T follicular helper cell (primary cell): ENCODE results near the gene CELSR1.

Source experiments
- DNase-seq: peaks from one replicate; pipeline ENCODE4 v3.0.0-alpha.2; 2020; ENCODE audit warnings: low read depth

Gene CELSR1

GRCh38 chr22:46447906-46448305, 89.5 kb downstream of the CELSR1 start:
- DNase-seq, result no peak

- no peak for DNase-seq
Observed at GRCh38 chr22:46446799-46447198, 90.6 kb downstream of the CELSR1 start.

GRCh38 chr22:46445771-46446420, 91.5 kb downstream of the CELSR1 start:
- DNase-seq, result no peak

GRCh38 chr22:46444390-46444854, 93.0 kb downstream of the CELSR1 start:
- no peak for DNase-seq

GRCh38 chr22:46443850-46444389, 93.5 kb downstream of the CELSR1 start:
- DNase-seq, result no peak

GRCh38 chr22:46442217-46442853, 95.1 kb downstream of the CELSR1 start:
- no peak for DNase-seq

GRCh38 chr22:46439576-46440465, 97.6 kb downstream of the CELSR1 start:
- no peak for DNase-seq

- DNase-seq, result no peak
Observed at GRCh38 chr22:46439111-46439510, 98.3 kb downstream of the CELSR1 start.

GRCh38 chr22:46437671-46438440, 99.6 kb downstream of the CELSR1 start:
- no peak for DNase-seq

GRCh38 chr22:46436595-46437175, 100.7 kb downstream of the CELSR1 start:
- DNase-seq, result no peak

GRCh38 chr22:46433318-46433717, 104.1 kb downstream of the CELSR1 start:
- DNase-seq, result no peak

GRCh38 chr22:46432164-46433068, 105.0 kb downstream of the CELSR1 start:
- no peak for DNase-seq

- no peak for DNase-seq
Observed at GRCh38 chr22:46430961-46431838, 106.2 kb downstream of the CELSR1 start.

GRCh38 chr22:46429325-46429853, 108.0 kb downstream of the CELSR1 start:
- no peak for DNase-seq

- DNase-seq, result no peak
Observed at GRCh38 chr22:46428602-46429324, 108.7 kb downstream of the CELSR1 start.

GRCh38 chr22:46428171-46428570, 109.2 kb downstream of the CELSR1 start:
- no peak for DNase-seq

GRCh38 chr22:46425016-46425415, 112.4 kb downstream of the CELSR1 start:
- DNase-seq, result no peak

- DNase-seq, result no peak
Observed at GRCh38 chr22:46424496-46424895, 112.9 kb downstream of the CELSR1 start.
